ENCODE data around the gene MAGI1.

DNA sequence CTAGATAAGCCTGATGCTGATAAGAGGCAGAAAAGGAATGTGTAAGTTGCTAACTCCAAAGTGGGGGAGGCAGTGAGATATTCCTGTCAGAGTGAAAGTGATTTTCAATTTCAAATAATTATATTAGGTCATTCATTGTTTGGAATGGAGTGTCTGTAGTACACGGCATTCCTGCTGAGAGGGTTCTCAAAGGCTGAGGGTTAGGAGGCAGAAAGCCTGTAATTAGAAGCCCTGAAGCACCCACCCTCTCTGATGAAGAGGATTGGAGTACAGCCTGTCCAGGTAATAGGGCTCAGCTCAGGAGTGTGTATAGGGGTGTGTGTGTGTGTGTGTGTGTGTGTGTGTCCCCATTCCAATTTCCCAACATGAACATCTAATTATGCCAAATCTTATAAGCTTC lies 486.8 kb downstream of the MAGI1 start:
- TF ChIP-seq, protein P1, sequence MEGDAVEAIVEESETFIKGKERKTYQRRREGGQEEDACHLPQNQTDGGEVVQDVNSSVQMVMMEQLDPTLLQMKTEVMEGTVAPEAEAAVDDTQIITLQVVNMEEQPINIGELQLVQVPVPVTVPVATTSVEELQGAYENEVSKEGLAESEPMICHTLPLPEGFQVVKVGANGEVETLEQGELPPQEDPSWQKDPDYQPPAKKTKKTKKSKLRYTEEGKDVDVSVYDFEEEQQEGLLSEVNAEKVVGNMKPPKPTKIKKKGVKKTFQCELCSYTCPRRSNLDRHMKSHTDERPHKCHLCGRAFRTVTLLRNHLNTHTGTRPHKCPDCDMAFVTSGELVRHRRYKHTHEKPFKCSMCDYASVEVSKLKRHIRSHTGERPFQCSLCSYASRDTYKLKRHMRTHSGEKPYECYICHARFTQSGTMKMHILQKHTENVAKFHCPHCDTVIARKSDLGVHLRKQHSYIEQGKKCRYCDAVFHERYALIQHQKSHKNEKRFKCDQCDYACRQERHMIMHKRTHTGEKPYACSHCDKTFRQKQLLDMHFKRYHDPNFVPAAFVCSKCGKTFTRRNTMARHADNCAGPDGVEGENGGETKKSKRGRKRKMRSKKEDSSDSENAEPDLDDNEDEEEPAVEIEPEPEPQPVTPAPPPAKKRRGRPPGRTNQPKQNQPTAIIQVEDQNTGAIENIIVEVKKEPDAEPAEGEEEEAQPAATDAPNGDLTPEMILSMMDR (conservative IDR thresholded peaks at IDR 0.05; ENCODE audit: low read length), result no peak
- no peak for TF ChIP-seq EZH2phosphoT487 (IDR thresholded peaks at IDR 0.05; ENCODE audit: borderline replicate concordance)

Measured in Loucy (cell line).